Muscle layer of duodenum (tissue), 2 donors: ENCODE data around the gene PLPP7.
"Not testable (repeated sequence)": the region's sequence is repeated elsewhere in the genome, so short reads cannot be mapped to it uniquely, and the experiment has no call there.

Experiments used
- H3K27ac ChIP-seq: one replicate; pipeline ENCODE4 v1.7.0; 2013; ENCODE audit warnings: mild to moderate bottlenecking, low read length
- H3K27me3 ChIP-seq: one replicate; pipeline ENCODE4 v1.7.0; 2013; ENCODE audit warnings: low read depth, mild to moderate bottlenecking, control low read depth, low read length
- H3K36me3 ChIP-seq, 2 donors: one replicate each; pipeline ENCODE4 v1.7.0; 2013; ENCODE audit warnings: low read length in 2 of 2, control low read depth in 1 of 2, mild to moderate bottlenecking in 1 of 2; ENCODE audit not compliant: insufficient read depth in 2 of 2, control insufficient read depth in 1 of 2
- H3K4me1 ChIP-seq, 2 donors: one replicate each; pipeline ENCODE4 v1.7.0; 2013; ENCODE audit warnings: low read length in 2 of 2, mild to moderate bottlenecking in 2 of 2, control low read depth in 1 of 2, moderate library complexity in 1 of 2; ENCODE audit not compliant: insufficient read depth in 2 of 2, control insufficient read depth in 1 of 2
- H3K4me3 ChIP-seq, 2 donors: one replicate each; pipeline ENCODE4 v1.7.0; 2013; ENCODE audit warnings: low read length in 2 of 2, low read depth in 1 of 2, mild to moderate bottlenecking in 1 of 2
- H3K9me3 ChIP-seq, 2 donors: one replicate each; pipeline ENCODE4 v1.7.0; 2013; ENCODE audit warnings: low read length in 2 of 2, control low read depth in 1 of 2, mild to moderate bottlenecking in 1 of 2; ENCODE audit not compliant: control insufficient read depth in 1 of 2
- donor health status: healthy.

The PLPP7 gene

DNA sequence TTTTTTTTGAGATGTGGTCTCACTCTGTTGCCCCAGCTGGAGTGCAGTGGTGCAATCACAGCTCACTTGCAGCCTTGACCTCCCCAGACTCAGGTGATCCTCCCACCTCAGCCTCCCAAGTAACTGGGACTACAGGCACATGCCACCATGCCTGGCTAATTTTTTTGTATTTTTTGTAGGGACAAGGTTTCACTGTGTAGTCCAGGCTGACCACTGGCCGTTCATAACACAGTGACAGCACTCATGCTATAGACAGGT is 18.6 kb upstream of the PLPP7 start:
- not testable (repeated sequence) for H3K4me3 ChIP-seq, H3K4me1 ChIP-seq, H3K27me3 ChIP-seq, H3K9me3 ChIP-seq, H3K27ac ChIP-seq, H3K36me3 ChIP-seq

DNA sequence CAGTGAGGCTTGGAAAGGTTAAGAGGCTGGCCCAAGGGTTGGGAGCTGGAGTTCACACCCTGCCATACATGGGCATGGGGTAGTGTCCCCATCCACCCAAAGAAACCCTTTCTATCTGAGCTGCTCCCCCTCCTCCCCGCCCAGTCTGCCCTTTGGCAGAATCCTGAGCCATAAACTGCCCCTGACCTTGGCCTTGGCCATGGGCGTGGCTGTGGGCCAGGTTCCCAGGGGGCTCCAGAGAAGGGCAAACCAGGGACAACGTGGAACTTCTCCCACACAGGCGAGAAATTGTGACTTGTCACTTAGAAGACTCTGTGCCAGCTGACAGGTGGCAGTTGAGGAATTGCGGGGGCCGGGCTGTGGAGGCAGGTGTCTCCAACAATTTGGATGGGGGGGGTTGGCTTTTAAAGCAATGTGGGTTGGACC is 18.0 kb upstream of the PLPP7 start:
- Histone ChIP-seq H3K9me3 (no peaks in the 10 kb centered on the region), H3K27ac (peak overlapping the region; percentile 31), H3K36me3 (no peaks in the 10 kb centered on the region), H3K4me3 (no peak overlapping the region), H3K27me3 (no peaks in the 10 kb centered on the region), H3K4me1 (peaks cover 4 to 5% of the 10 kb centered on the region in 2 donors)

GRCh38 chr9:131272212-131272611 is 17.3 kb upstream of the PLPP7 start:
- Histone ChIP-seq H3K27me3 (no peaks in the 10 kb centered on the region), H3K4me3 (no peak overlapping the region), H3K9me3 (no peaks in the 10 kb centered on the region), H3K36me3 (no peaks in the 10 kb centered on the region), H3K27ac (peak overlapping the region; percentile 31), H3K4me1 (peaks cover 5 to 7% of the 10 kb centered on the region in 2 donors)

GRCh38 chr9:131273146-131273855 is 16.2 kb upstream of the PLPP7 start:
- Histone ChIP-seq H3K36me3 (no peaks in the 10 kb centered on the region), H3K27ac (peak overlapping the region; percentile 93), H3K4me3 (peak overlapping the region in 1 of 2 donors; percentile 63), H3K4me1 (peaks cover 5 to 13% of the 10 kb centered on the region in 2 donors), H3K9me3 (no peaks in the 10 kb centered on the region), H3K27me3 (no peaks in the 10 kb centered on the region)

GRCh38 chr9:131273856-131274673 is 15.5 kb upstream of the PLPP7 start:
- Histone ChIP-seq H3K9me3 (no peaks in the 10 kb centered on the region), H3K4me1 (peaks cover 5 to 14% of the 10 kb centered on the region in 2 donors)

DNA sequence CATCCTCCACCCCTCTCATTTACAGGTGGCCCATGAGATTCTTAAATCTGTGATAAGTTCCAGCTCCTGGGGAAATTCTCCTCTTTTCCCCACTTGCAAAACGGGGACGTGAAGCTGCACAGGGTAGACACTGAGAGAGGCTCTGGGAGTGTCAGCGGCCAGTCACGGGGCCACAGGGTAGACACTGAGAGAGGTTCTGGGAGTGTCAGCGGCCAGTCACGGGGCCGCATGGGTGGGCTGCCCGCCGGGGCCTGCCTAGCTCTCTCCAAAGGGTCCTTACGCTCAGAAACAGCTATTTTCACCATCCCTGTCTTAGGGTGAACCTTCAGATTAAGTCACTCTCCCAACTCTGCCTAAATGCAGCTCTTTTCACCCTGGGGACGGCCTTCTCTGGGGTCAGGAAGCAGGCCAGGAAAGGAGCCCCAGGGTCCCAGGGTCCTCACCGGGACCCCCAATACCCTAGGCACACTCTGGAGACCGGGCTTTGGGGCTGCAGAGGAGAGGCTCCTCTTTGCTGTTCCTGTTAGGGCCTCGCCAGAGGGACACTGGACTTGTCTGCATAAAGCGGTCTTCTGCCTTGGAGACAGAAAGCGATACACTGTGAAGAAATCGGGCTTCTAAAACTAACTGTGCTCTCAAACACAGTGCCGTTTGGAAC is 14.7 kb upstream of the PLPP7 start:
- Histone ChIP-seq H3K4me1 (peaks cover 5 to 14% of the 10 kb centered on the region in 2 donors), H3K27me3 (no peaks in the 10 kb centered on the region), H3K27ac (peak overlapping the region; percentile 93), H3K9me3 (no peaks in the 10 kb centered on the region), H3K4me3 (peak overlapping the region; percentile 57 to 63), H3K36me3 (no peaks in the 10 kb centered on the region)

More at GRCh38 chr9:131273856-131274673, 15.5 kb upstream of the PLPP7 start:
- H3K27me3 ChIP-seq: no peaks in the 10 kb centered on the region
- H3K4me3 ChIP-seq: peak overlapping the region; percentile 57 to 63
- peak overlapping the region; percentile 93 for H3K27ac ChIP-seq
- no peaks in the 10 kb centered on the region for H3K36me3 ChIP-seq

- peaks cover 3% of the 10 kb centered on the region for H3K27me3 ChIP-seq
- H3K4me1 ChIP-seq: peaks cover 5 to 14% of the 10 kb centered on the region in 2 donors
- H3K4me3 ChIP-seq: peak overlapping the region; percentile 57 to 63
- H3K27ac ChIP-seq: peak overlapping the region; percentile 93
- no peaks in the 10 kb centered on the region for H3K36me3 ChIP-seq
- H3K9me3 ChIP-seq: no peaks in the 10 kb centered on the region
Observed at GRCh38 chr9:131275332-131276093, 14.0 kb upstream of the PLPP7 start.

DNA sequence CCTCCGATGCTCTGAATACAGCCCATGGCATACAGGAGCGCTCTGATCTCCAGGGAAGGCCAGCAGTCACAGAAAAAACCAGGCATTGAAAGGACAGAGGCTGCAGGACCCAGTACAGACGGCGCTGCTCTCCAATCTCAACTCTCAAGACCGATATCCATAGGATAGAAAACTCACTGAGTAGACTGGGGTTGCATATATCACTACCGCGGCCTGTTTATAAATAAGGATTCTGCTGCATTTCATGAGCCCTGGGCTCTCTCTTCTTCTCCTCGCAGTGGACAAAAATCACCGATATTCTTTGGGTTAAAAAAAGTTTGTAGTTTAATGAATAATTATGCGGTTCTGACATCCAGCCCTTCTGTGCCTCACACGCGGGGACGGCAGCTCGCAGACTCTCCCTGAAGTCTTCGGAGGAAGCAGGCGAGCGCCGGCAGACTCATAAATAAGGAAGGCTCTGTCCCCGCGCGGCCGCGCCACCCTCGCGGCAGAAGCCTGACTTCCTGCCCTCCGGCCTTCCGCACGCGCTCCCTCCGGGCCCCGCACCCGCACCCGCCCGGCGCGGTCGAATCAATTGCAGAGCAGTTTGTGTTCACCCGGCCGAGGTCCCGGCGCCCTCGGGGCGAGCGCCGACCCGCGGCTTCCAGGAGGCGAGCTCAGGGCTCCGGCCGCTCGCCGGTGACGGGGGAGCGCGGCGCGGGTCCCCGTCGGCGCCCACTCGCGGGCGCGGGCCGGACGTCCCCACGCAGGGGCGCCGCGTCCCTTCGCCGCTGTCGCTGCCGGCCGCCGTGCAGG is 13.2 kb upstream of the PLPP7 start, which contains the start of gene FAM78A:
FAM78A (minus strand) TSS at position 417 of the 795 bp plus-strand sequence; CDS start at position 86, 331 bp downstream.
- Histone ChIP-seq H3K27me3 (peaks cover 9% of the 10 kb centered on the region), H3K9me3 (no peaks in the 10 kb centered on the region), H3K27ac (peak within 1 kb of the TSS; percentile 93), H3K36me3 (no peaks in the 10 kb centered on the region), H3K4me1 (peaks cover 4 to 14% of the 10 kb centered on the region in 2 donors), H3K4me3 (peak within 1 kb of the TSS; percentile 63 to 72)

GRCh38 chr9:131276891-131277286 is 12.6 kb upstream of the PLPP7 start:
- peak overlapping the region in 1 of 2 donors; percentile 72 for H3K4me3 ChIP-seq
- H3K27ac ChIP-seq: no peak overlapping the region
- no peaks in the 10 kb centered on the region for H3K9me3 ChIP-seq
- no peaks in the 10 kb centered on the region for H3K36me3 ChIP-seq
- H3K27me3 ChIP-seq: peaks cover 12% of the 10 kb centered on the region
- peaks cover 0 to 10% of the 10 kb centered on the region in 2 donors for H3K4me1 ChIP-seq

DNA sequence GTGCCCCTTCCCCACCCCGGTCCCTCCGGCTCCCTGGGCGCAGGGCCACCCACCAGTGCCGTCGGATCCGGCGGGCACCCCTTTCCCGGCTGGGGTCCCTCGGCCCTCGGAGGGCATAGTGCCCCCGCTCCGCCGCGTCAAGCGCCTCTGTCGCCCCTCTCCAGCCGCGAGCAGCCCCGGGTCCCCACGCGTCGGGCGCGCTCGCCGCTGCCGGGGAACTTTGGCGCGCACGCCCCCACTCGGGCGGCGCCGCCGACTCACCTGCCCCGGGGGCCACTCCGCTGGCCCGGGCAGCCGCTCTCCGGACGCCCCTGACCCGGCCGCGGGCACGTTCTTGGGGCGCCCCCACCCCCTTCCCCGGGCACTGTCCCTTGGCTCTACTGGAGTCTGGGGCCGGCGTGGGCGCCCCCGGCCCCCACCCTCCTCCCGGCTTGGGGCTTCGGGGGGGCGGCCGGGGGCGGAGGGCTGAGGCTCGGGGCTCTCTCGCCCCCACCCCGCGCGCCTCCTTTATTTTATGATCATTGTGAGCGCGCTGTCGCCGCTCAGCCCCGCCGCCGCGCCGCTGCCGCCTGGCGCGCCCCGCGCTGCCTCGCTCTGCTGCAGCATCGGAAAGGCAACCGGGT is 12.1 kb upstream of the PLPP7 start:
- Histone ChIP-seq H3K27ac (no peak overlapping the region), H3K27me3 (peaks cover 17% of the 10 kb centered on the region), H3K36me3 (no peaks in the 10 kb centered on the region), H3K4me1 (peaks cover 0 to 10% of the 10 kb centered on the region in 2 donors), H3K9me3 (no peaks in the 10 kb centered on the region), H3K4me3 (peak overlapping the region in 1 of 2 donors; percentile 72)
